Suppressor macrophage (primary cell): ENCODE results near the gene GIT2.
"Not testable (repeated sequence)": the region's sequence is repeated elsewhere in the genome, so short reads cannot be mapped to it uniquely, and the experiment has no call there.

Source experiments
- DNase-seq, 4 experiments: peaks; one replicate each; pipeline ENCODE4 v3.0.0-alpha.2; 2020 to 2022

GIT2 gene

DNA sequence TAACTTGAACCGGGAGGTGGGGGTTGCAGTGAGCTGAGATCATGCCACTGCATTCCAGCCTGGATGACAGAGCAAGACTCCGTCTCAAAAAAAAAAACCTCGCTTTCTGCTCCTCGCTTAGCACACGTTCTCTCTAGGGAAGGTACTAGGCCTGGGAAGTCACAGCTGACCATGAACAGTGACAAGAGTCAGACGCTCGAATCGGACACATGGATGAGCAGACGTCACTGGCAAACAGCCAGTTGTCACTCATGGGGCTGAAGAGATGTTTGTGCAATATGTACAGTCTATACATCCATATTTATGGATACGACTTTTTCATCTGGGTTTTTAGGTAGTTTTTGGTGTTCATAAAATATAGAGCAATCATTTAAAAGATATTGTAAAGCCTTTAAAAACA is 76.7 kb downstream of the GIT2 start:
- no peak for DNase-seq

DNA sequence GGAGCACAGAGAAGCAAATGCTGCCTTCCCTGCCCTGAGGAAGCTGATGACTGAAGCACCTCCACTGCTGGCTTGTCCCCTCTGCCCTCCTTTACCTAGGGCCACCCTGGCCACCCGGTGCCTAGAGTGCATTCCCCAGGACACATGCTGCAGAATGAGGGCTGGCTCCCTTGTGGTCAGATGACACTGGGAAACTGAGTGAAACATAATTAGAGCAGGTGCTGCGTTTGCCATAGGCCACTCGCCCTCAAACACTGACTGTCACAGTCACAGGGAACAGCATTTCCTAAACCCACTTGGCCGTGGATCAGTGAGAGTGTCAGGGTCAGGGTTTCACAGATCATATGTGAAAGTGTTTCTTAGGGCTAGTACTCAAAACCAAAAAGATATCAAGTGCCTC is 80.1 kb downstream of the GIT2 start:
- DNase-seq = no peak

DNA sequence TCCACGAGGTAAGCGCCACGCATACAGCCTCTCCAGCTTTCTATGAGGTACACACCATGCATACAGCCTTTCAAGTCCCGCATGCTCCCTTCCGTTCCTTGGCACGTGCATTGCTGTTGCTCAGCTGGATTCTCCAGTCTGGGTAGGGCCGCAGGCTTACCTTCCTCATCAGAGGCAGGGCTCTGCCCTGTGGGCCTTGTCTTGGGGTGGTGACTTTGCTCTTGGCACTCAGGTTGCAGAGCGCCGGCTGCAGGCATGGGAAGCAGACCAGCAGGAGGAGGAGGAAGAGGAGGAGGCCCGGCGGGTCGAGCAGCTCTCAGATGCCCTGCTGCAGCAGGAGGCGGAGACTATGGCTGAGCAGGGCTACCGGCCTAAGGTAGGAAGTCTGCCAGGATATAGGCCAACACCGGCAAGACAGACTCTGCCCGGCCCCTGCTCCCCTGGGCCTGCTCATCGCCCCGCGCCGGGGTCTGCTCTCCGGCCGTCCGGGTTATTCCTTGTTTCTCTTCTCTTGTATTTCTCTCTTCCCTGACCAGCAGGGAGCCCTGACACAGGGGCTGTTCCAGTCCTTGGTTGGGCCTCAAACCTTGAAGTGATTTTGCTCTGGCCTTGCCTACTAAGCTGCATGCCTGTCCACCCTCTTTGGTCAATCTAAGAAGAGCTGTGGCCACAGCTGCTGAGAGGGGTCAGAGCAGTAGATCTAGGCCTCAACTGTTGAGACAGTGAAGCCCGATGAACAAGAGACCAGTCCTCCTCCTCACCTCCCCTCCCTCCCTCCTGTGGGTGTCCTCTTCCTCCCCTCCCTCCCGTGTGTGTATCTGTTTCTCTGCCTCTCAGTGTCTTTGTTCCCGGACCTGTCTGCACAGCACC is 80.8 kb downstream of the GIT2 start:
- no peak for DNase-seq

DNA sequence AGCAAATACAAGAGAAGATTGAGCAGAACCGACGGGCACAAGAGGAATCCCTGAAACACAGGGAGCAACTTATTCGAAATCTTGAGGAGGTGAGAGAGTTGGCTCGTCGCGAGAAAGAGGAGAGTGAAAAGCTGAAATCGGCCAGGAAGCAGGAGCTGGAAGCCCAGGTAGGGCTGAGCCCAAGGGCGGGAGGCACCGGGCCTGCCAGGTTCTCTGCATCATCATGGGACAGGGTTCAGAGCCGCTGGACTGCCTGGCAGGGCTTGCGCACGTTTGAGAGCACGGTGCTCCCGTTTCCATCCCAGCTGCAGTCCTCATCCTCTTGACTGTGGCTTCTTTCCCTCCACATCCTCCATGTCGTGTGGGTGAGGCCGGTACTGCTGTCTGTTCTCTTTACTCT is 81.7 kb downstream of the GIT2 start:
- no peak for DNase-seq

DNA sequence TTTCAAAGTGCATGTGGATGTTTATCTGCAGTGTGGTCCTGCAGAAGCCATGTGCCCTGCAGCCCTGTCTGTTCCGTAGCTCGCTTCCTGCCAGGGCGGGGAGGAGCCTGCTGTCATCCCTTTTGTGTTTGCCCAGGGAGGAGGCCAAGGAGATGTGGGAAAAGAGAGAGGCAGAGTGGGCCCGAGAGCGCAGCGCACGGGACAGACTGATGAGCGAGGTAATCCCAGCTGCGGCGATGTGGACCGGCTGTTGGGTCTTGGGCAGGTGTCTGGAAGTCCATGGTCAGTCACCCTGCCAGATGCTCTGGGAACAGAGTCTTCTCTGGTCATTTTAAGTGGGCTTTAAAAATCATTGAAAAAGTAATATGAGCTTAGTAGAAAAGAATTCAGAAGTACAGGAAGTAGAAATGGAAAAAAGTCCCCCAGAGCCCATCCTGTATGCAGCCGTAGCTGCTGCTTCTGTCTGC is 83.3 kb downstream of the GIT2 start:
- no peak for DNase-seq

DNA sequence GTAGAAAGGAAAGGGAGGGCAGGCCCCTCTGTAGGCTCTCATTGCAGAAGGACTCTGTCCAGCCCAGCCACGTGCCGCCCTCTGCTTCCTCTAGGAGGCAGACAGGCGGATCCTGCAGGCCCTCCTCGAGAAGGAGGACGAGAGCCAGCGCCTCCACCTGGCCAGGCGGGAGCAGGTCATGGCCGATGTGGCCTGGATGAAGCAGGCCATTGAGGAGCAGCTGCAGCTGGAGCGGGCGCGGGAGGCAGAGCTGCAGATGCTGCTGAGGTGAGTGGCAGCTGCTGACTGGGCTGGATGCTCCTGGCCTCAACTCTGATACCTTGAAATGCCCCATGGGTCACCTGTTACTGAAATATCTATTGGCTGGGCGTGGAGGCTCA is 85.2 kb downstream of the GIT2 start:
- peak in 3 of 4 experiments; percentile 9 to 33 (median 21) for DNase-seq

DNA sequence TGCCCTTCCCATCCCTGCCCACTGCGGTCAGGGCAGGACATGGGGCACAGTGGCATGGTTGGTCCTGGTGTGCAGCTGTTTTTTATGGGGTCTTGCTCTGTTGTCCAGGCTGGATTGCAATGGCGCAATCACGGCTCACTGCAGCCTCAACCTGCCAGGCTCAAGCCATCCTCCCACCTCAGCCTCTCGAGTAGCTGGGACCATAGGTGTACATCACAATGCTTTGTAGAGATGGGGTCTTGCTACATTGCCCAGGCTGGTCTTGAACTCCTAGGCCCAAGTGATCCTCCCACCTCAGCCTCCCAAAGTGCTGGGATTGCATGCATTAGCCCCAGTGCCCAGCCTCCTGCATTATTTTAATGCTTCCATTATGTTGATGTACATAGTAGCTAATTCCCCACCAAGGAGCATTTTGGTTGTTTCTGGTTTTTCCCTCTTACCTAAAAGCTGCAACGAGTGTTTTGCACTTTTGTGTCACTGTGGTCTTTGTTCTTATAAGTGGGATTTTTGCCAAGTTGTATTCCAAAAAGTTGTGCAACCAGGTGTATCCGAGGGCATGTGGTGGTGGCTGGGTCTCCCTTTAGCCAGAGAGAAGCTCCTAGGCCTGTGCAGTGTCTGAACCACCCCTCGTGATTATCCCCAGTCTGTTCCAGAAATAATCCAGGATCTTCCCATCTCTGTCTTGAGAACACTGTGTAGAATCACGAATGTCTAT is 85.8 kb downstream of the GIT2 start:
- no peak for DNase-seq

DNA sequence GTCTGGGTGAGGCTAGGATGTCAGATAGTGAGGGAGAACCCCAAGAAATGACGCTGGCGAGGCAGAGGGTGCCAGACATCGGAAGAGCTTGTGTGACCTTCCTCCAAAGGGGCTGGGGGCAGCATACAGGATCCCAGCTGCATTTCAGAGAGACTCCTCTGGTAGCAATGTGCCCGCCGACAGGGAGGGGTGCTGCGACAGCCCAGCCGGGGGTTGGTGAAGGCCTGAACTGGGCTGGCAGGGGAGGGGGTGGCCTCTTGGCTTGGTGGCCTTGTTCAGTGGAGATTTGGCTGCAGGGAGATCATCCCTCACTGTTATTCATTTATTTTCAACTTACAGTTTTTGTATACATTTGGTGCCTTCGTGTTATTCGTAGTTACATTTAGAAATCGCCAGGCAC is 90.9 kb downstream of the GIT2 start:
- DNase-seq = no peak

DNA sequence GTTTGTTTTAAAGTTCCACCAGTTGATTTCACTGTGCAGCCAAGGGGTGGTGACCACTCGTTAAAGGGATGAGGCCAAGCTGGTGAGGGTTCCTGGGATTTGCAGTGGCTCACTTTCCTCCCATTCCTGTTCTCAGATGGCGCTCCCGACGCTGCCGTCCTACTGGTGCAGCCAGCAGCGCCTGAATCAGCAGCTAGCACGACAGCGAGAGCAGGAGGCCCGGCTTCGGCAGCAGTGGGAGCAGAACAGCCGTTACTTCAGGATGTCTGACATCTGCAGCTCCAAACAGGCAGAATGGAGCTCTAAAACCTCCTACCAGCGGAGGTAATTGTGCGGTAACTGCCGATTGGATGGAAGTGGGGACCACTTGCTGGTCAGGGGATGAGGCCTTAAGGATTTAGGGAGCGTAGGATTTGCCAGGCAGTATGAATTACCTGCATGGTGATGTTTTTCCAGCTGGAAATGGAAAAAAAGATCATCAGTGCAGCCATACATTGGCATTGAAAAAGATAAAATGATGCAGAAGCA is 93.2 kb downstream of the GIT2 start:
- DNase-seq = no peak

DNA sequence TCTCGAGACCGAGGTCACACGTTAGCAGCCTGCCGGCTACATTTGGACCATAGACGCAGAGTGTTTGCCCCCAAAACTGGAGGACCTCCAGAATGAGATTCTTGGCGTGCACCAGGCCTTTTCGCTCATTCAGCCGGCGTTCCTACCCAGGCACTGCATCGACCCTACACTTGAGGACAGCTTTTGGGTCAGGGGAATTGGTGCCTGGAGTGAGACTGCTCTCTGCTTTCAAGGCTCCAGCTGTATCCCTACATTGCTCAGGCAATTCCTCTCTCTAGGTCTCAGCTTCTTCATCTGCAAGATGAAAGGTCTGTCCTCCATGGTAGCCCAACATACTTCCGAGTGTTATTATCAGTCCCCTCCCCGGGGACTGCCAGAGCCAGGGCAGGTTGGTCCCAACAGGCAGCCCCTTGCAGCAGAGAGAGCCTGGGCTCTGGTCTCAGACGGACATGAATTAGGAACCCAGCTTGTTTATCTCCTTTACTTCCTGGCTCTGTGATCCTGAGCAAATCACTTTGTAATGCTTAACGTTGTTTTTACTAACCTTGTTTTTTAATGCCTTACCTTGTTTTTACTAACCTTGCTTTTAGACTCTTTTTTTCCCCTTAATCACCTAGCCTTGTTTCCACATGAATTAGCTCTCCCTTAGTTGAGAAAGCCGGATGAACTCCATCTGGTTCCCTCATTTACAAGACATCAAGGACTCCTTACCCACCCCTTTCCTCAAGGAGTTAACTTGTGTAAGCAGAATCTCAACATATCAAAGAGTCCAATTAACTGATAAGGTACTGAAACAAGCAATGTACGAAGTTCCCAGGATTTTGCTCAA is 95.2 kb downstream of the GIT2 start:
- DNase-seq = peak in 1 of 4 experiments; percentile 12

DNA sequence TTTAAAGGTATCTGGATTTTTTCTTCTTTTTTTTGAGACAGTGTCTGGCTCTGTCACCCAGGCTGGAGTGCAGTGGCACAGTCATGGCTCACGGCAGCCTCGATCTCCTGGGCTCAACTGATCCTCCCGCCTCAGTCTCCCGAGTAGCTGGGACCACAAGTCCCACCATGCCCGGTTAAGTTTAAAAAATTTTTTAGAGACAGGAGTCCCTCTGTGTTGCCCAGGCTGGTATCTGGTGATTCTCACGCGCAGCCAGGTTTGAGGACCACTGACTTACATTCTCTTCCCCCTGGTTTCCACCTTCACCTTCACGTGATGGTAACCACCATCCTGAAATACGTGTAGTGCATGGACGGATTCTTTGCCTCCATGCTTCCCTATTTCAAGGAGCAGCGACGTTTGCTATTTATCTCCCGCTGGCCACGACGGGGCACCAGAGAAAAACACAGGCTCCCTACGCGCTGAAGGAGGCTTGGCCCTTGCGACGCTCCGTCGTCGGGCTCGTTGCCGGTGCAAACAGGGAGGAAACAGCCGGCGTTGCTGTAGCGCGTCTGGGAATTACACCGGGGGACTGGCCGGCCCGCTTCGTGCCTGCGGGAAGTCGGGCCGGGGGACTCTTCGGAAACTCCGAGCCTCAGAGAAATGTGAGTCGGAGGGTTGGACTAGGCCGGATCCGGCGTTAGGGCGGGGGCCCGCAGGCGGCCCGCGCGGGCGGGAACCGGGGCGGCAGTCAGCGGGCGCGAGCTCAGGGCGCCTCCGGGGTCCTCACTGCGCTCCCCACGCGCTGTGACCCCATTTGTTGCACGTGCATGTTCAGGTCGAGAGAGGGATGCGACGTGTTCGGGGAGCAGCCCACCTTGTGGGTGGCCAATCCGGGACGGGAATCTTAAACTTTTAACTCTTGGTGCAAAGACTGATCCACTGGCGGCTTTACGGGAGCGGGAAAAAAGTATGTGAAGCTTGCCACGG is 96.1 kb downstream of the GIT2 start, which contains the start of gene TCHP:
TCHP (plus strand) TSS at position 492 of the 969 bp plus-strand sequence. CDS start 2,753 bp downstream, outside the sequence.
- peak; percentile 92 to 96 (median 95) for DNase-seq

DNA sequence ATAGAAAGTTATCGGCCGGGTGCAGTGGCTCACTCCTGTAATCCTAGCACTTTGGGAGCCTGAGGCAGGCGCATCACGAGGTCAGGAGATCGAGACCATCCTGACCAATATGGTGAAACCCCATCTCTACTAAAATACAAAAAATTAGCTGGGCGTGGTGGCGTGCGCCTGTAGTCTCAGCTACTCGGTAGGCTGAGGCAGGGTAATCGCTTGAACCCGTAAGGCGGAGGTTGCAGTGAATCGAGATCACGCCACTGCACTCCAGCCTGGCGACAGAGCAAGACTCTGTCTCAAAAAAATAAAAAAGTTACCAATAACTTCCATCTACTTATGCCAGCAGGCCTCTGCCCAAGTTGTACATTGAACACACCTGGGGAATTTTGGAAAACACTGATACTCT is 96.8 kb downstream of the GIT2 start:
- DNase-seq = not testable (repeated sequence)

DNA sequence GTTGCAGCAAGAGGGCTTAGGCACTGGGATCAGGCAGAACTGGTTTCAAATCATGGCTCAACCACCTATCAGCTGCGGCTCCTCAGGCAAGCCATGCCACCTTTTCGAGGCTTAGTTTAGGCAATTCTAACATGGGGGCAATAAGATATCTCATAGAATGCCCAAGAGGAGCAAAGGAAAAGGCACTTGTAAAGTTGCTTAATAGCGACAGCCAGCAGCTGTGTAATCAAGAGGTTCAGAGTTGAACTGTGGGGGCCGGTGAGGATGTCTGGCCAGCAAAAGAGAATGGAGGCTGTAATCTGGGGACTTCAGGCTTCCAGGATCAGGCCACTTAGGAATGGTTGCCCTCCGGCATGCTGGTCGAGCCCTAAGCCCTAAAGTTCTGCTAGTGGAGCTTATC is 99.1 kb downstream of the GIT2 start:
- no peak for DNase-seq

DNA sequence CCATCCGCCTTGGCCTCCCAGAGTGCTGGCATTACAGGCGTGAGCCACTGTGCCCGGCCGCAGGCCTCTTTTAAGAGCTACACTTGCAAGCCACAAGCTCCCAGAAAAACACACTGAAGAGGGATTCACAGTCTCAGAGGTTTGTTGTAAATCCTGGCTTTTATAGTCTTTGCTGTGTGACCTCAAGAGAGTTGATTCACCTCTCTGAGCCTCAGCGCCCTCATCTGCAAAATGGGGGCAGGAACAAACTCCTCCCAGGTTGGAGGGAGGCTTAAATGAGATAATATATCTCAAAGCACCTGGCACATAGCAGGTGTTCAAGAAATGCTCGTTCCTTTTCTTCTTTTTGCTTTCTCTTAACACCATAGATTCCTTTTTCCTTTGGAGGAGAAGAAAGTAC is 100.0 kb downstream of the GIT2 start:
- no peak for DNase-seq

DNA sequence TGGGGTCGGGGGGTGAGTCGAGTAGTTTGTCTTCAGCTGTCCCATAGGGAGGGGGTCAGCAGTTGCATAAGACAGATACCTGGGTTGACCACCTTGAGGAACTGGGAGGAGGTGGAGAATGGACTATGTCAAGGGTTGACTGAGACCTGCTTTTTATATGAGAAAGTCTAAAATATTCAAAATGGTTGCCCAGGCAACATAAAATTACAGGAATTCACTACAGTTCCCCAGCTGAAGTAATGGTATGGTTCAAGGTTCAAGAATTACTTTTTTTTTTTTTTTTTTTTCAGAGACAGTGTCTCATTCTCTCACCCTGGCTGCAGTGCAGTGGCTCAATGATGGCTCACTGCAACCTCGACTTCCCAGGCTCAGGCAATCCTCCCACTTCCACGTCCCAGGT is 101.2 kb downstream of the GIT2 start:
- no peak for DNase-seq

DNA sequence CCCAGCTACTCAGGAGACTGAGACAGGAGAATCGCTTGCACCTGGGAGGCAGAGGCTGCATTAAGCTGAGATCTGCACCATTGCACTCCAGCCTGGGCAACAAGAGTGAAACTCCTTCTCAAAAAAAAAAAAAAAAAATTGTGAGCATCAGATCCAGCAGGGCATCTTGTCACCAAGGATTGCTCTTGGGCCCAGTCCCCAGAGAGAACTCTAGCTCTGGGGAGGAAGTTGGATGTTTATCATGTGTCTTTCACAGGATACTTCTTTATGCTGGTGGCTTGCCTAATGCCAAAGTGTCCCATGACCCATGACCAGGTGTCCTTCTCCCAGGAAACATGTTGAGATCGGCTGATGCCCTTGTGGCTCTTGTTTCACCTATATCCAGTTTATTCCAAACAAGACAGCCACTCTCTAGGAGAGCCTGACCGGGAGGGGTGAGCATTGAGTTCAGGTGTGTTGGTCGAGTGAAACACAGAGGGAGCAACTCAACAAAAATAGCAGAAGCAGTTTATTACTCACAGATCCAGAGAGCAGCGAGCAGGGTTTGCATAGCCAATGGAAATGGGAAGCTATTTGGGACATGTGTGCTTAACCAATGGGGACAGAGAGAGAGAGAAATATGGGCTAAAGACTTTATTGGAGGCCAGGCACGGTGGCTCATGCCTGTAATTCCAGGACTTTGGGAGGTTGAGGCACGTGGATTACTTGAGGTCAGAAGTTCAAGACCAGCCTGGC is 102.7 kb downstream of the GIT2 start:
- DNase-seq = peak; percentile 38 to 74 (median 72)

DNA sequence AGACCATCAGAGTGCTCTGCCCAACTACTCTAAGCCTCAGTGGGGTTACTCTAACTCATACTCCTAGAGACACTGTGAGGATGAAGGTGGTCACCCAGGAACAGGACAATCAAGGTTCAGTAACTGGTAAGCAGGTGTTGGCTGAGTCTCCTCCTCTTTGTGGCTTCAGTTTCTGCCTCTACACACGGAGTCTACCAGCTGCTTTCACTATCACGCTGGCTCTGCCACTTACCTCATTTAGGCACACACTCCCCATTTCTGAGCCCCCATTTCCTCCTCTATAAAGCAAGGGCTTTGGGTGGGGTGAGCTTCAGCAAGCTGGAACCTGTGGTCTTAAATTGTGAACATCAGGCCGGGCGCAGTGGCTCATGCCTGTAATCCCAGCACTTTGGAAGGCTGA is 103.4 kb downstream of the GIT2 start:
- no peak for DNase-seq

DNA sequence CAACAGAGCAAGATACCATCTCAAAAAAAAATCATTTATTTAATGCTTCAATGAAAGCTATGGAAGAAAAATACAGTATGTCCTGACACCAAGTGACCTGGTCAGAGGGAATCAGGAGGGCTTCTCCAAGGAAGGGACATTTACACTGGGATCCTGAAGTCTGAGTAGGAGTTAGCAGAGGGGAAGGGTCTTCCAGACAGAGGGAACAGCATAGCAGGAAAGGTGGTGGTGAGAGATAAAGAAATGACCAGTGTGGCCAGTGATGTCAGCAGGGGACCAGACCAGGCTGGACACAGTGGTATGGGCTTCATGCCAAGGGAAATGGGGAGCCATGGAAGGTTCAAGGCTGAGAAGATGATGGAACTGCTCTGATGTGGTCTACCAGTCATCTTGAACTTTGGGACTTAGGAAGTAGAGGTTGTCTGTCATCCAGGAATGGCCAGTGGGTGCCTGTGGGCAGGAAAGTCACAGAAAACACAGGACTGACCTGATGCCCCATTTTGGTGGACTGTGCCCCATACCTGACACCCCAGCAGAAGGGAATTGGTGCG is 103.9 kb downstream of the GIT2 start:
- no peak for DNase-seq

DNA sequence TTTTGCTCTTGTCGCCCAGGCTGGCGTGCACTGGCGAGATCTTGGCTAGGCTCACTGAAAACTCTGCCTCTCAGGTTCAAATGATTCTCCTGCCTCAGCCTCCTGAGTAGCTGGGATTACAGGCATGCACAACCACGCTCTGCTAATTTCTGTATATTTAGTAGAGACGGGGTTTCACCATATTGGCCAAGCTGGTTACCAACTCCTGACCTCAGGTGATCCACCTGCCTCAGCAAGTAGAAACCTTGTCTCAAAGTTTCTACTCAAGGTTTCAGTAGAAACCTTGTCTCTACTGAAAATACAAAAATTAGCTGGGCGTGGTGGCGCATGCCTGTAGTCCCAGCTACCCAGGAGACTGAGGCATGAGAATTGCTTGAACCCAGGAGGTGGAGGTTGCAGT is 104.4 kb downstream of the GIT2 start:
- DNase-seq = not testable (repeated sequence)

DNA sequence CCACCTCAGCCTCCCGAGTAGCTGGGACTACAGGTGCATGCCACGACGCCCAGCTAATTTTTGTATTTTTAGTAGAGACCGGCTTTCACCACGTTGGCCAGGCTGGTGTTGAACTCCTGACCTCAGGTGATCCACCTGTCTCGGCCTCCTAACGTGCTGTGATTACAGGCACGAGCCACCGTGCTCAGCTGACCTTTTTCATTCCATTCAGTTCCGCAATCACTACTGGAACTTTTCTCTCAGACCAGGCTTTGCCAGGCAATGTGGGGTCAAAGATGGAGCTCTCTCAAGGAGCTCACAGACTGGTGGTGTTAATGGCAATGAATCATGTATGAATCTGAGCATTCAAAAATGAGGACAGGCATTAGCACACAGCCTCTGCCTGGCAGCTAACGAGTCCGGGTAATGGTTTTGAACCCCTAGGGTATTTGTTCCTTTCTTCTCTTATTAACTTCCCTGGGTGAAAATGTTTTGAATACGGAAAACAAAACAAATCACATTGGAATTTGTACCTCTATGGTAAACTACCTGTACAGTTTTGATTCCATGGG is 105.5 kb downstream of the GIT2 start:
- no peak for DNase-seq
